H1 (cell line): ENCODE measurements around the gene NIT2.

Source experiments
- CEBPB ChIP-seq: IDR thresholded peaks from 2 replicates; pipeline ENCODE4 v1.6.1; 2012; ENCODE audit warnings: low read depth, low read length
- CHD2 ChIP-seq: IDR thresholded peaks from 2 replicates; pipeline ENCODE4 v1.6.1; 2012; ENCODE audit warnings: low read length, improper control_type of control experiment
- CTCF ChIP-seq, 3 experiments: IDR thresholded peaks; 1 replicate in 2 of 3; 2 replicates in 1 of 3; pipeline versions ENCODE4 v1.5.1 to v1.6.1; 2011; ENCODE audit warnings: low read length in 3 of 3, mild to moderate bottlenecking in 3 of 3, inconsistent platforms in 2 of 3, low read depth in 1 of 3, moderate library complexity in 1 of 3; ENCODE audit not compliant: insufficient read depth in 1 of 3; ENCODE audit errors: control extremely low read depth in 1 of 3
- EGR1 ChIP-seq: IDR thresholded peaks from 2 replicates; pipeline ENCODE4 v1.6.1; 2011; ENCODE audit warnings: low read depth, low read length, borderline replicate concordance
- EP300 ChIP-seq, 2 experiments: IDR thresholded peaks; 1 replicate in 1 of 2; 2 replicates in 1 of 2; pipeline ENCODE4 v1.6.1; 2011 to 2012; ENCODE audit warnings: low read depth in 2 of 2, low read length in 2 of 2, mild to moderate bottlenecking in 2 of 2, borderline replicate concordance in 1 of 2, inconsistent platforms in 1 of 2, moderate library complexity in 1 of 2
- JUN ChIP-seq: IDR thresholded peaks from 2 replicates; pipeline ENCODE4 v1.6.1; 2011; ENCODE audit warnings: low read depth, mild to moderate bottlenecking, improper control_type of control experiment, low read length
- JUND ChIP-seq: IDR thresholded peaks from 2 replicates; pipeline ENCODE4 v1.6.1; 2011; ENCODE audit warnings: mild to moderate bottlenecking, improper control_type of control experiment, low read length
- POLR2AphosphoS5 ChIP-seq: IDR thresholded peaks from 2 replicates; pipeline ENCODE4 v1.6.1; 2011; ENCODE audit warnings: low read depth, low read length
- RAD21 ChIP-seq, 2 experiments: IDR thresholded peaks in 1 of 2; conservative IDR thresholded peaks in 1 of 2; 2 replicates each; pipeline ENCODE4 v1.6.1; 2011; ENCODE audit warnings: low read depth in 2 of 2, low read length in 2 of 2, improper control_type of control experiment in 1 of 2, inconsistent platforms in 1 of 2, mild to moderate bottlenecking in 1 of 2, moderate library complexity in 1 of 2
- RNF2 ChIP-seq: fragments of 200-900, 300-1000 bp; sonication (generic); IDR thresholded peaks from 2 replicates; pipeline ENCODE4 v1.7.1; 2016; ENCODE audit warnings: borderline replicate concordance, low read depth, mild to moderate bottlenecking, antibody characterized with exemption, low read length; ENCODE audit not compliant: poor library complexity, severe bottlenecking; ENCODE audit errors: missing control alignments
- RXRA ChIP-seq: IDR thresholded peaks from 2 replicates; pipeline ENCODE4 v1.6.1; 2011; ENCODE audit warnings: low read depth, mild to moderate bottlenecking, low read length, moderate library complexity; ENCODE audit not compliant: insufficient read depth
- SP1 ChIP-seq: IDR thresholded peaks from 2 replicates; pipeline ENCODE4 v1.6.1; 2011; ENCODE audit warnings: low read depth, low read length
- SUZ12 ChIP-seq: fragments of 200-600 bp; sonication (generic); IDR thresholded peaks from 2 replicates; pipeline ENCODE4 v1.6.1; 2012; ENCODE audit warnings: mild to moderate bottlenecking, inconsistent platforms, low read length, moderate library complexity, mixed read lengths

GRCh38 chr3:100368441-100368840, 33.9 kb downstream of the NIT2 start:
- no peak for TF ChIP-seq RNF2
- TF ChIP-seq RAD21 (IDR thresholded peaks at IDR 0.05 in 1 of 2, conservative IDR thresholded peaks at IDR 0.05 in 1 of 2; ENCODE audit: low read depth in 2 of 2, low read length in 2 of 2): no peak
- TF ChIP-seq EGR1: no peak
- no peak for TF ChIP-seq CHD2
- no peak for TF ChIP-seq CTCF (IDR thresholded peaks at IDR 0.05; ENCODE audit: control extremely low read depth in 1 of 3, insufficient read depth in 1 of 3, low read depth in 1 of 3, low read length in 3 of 3)
- TF ChIP-seq POLR2AphosphoS5: no peak
- TF ChIP-seq CEBPB: no peak
- TF ChIP-seq JUN: no peak
- no peak for TF ChIP-seq RXRA
- no peak for TF ChIP-seq EP300 (IDR thresholded peaks at IDR 0.05; ENCODE audit: borderline replicate concordance in 1 of 2, low read depth in 2 of 2, low read length in 2 of 2)
- no peak for TF ChIP-seq SUZ12
- no peak for TF ChIP-seq SP1
- no peak for TF ChIP-seq JUND
